HCT116 (cell line): Measurements from ENCODE around the gene LRRC70. TPM values are rescaled to one million over a fixed set of nuclear protein-coding genes. Genes with fewer than 3 reads are reported as not detected.

Experiments
- ATAC-seq: fragments of 200-7000 bp; cut with Tn5 transposase; 2 replicates; pipeline ENCODE4 v1.9.1; 2020; ENCODE audit warnings: mild to moderate bottlenecking, moderate library complexity
- BruUV-seq: library from RNA; stranded (reverse); fragments of 400-500 nt; replicated peaks from 2 replicates; lab custom pipeline; 2021; lab: Mats Ljungman, UMichigan
- CTCF ChIA-PET: fragments of 300-600 bp; sonication (Branson Sonifier 250); formaldehyde crosslinking; loops from one replicate; lab custom pipeline; 2021; ENCODE audit warnings: antibody characterized with exemption; lab: Charles Lee
- POLR2A ChIA-PET: fragments of 300-600, 350-600 bp; sonication (Branson Sonifier 250); formaldehyde crosslinking; loops from one replicate; lab custom pipeline; 2021; ENCODE audit warnings: antibody characterized with exemption; lab: Charles Lee
- RAD21 ChIA-PET, 2 experiments: fragments of 300-600 bp; sonication (Branson Sonifier 250); formaldehyde crosslinking; loops; one replicate each; lab custom pipeline; 2023; ENCODE audit warnings: low total read pairs in 2 of 2; ENCODE audit not compliant: uncharacterized antibody in 2 of 2, unreplicated experiment in 2 of 2, low non-redundant PET in 1 of 2; lab: Charles Lee
- DNase-seq: peaks from one replicate; pipeline ENCODE4 v3.0.0-alpha.2; 2010; ENCODE audit warnings: low read depth, low spot score
- H2AFZ ChIP-seq: fragments of 200-600 bp; shearing (Covaris generic), sonication (generic); 2 replicates; pipeline ENCODE4 v1.6.1; 2017; ENCODE audit warnings: low read depth, mixed run types, mixed read lengths, antibody characterized with exemption, low read length; ENCODE audit not compliant: poor library complexity, severe bottlenecking
- H3K27ac ChIP-seq: 2 replicates; pipeline ENCODE4 v1.5.1; 2012; ENCODE audit warnings: low read depth, low read length
- H3K27me3 ChIP-seq: fragments of 200-600 bp; sonication (generic); 2 replicates; pipeline ENCODE4 v1.6.1; 2016; ENCODE audit warnings: mixed run types, low read length, mixed read lengths; ENCODE audit not compliant: insufficient read depth
- H3K36me3 ChIP-seq, 2 experiments: fragments of 200-500 bp in 1 of 2; fragments of 200-600 bp in 1 of 2; sonication (Bioruptor generic) in 1 of 2; sonication (generic) in 1 of 2; 2 replicates each; pipeline versions ENCODE4 v1.5.1 to v1.6.1; 2014 to 2016; ENCODE audit warnings: low read length in 2 of 2, inconsistent platforms in 1 of 2, mixed read lengths in 1 of 2, mixed run types in 1 of 2; ENCODE audit not compliant: insufficient read depth in 2 of 2, control insufficient read depth in 1 of 2
- H3K4me1 ChIP-seq, 2 experiments: fragments of 200-600 bp in 1 of 2; sonication (generic) in 1 of 2; 2 replicates each; pipeline versions ENCODE4 v1.5.1 to v1.6.1; 2012 to 2017; ENCODE audit warnings: low read length in 2 of 2, inconsistent platforms in 1 of 2, mild to moderate bottlenecking in 1 of 2, mixed read lengths in 1 of 2, mixed run types in 1 of 2, moderate library complexity in 1 of 2; ENCODE audit not compliant: insufficient read depth in 2 of 2, control insufficient read depth in 1 of 2
- H3K4me2 ChIP-seq: fragments of 200-600 bp; sonication (generic); 2 replicates; pipeline ENCODE4 v1.6.1; 2017; ENCODE audit warnings: mixed run types, low read length, mixed read lengths
- H3K4me3 ChIP-seq, 2 experiments: fragments of 200-600 bp in 1 of 2; sonication (generic) in 1 of 2; replicated peaks in 1 of 2; 2 replicates each; pipeline ENCODE4 v1.5.1; 2011 to 2016; ENCODE audit warnings: low read length in 2 of 2, control low read depth in 1 of 2, low read depth in 1 of 2, mild to moderate bottlenecking in 1 of 2, mixed read lengths in 1 of 2, mixed run types in 1 of 2
- H3K79me2 ChIP-seq: fragments of 200-600 bp; sonication (generic); 2 replicates; pipeline ENCODE4 v1.6.1; 2017; ENCODE audit warnings: mild to moderate bottlenecking, mixed run types, low read length, moderate library complexity, mixed read lengths; ENCODE audit not compliant: insufficient read depth
- H3K9ac ChIP-seq: fragments of 200-600 bp; sonication (generic); 2 replicates; pipeline ENCODE4 v1.6.1; 2016; ENCODE audit warnings: low read length, mixed read lengths
- H3K9me2 ChIP-seq: fragments of 200-600 bp; sonication (generic), shearing (Covaris generic); 2 replicates; pipeline ENCODE4 v1.6.1; 2017; ENCODE audit warnings: mixed run types, mild to moderate bottlenecking, moderate library complexity; ENCODE audit not compliant: insufficient read depth
- H3K9me3 ChIP-seq, 2 experiments: fragments of 200-500 bp in 1 of 2; fragments of 200-600 bp in 1 of 2; sonication (Bioruptor generic) in 1 of 2; sonication (generic) in 1 of 2; 2 replicates each; pipeline ENCODE4 v1.6.1; 2014 to 2017; ENCODE audit warnings: low read length in 2 of 2, mixed read lengths in 2 of 2, inconsistent platforms in 1 of 2, low read depth in 1 of 2, mild to moderate bottlenecking in 1 of 2, mixed run types in 1 of 2, moderate library complexity in 1 of 2; ENCODE audit not compliant: control insufficient read depth in 1 of 2, insufficient read depth in 1 of 2
- H4K20me1 ChIP-seq: fragments of 200-600 bp; sonication (generic), shearing (Covaris generic); 2 replicates; pipeline ENCODE4 v1.6.1; 2017; ENCODE audit warnings: mixed run types, mild to moderate bottlenecking, moderate library complexity; ENCODE audit not compliant: insufficient read depth
- CEBPB ChIP-seq: IDR thresholded peaks from 2 replicates; pipeline ENCODE4 v1.6.1; 2012; ENCODE audit warnings: low read depth
- ELF1 ChIP-seq: IDR thresholded peaks from 2 replicates; pipeline ENCODE4 v1.6.1; 2012; ENCODE audit warnings: low read depth, borderline replicate concordance
- SP1 ChIP-seq: IDR thresholded peaks from 2 replicates; pipeline ENCODE4 v1.6.1; 2012; ENCODE audit warnings: low read depth
- TCF7L2 ChIP-seq: IDR thresholded peaks from 2 replicates; pipeline ENCODE4 v1.7.0; 2011; ENCODE audit warnings: borderline replicate concordance, inconsistent platforms; ENCODE audit not compliant: insufficient read depth, insufficient read length; ENCODE audit errors: extremely low read depth
- YY1 ChIP-seq: IDR thresholded peaks from 2 replicates; pipeline ENCODE4 v1.6.1; 2011; ENCODE audit warnings: low read length, low read depth, moderate library complexity, mild to moderate bottlenecking; ENCODE audit not compliant: insufficient replicate concordance; ENCODE audit errors: extremely low read depth
- ZNF274 ChIP-seq: fragments of 200-500 bp; sonication (Bioruptor generic); IDR thresholded peaks from 2 replicates; pipeline ENCODE4 v1.6.1; 2014; ENCODE audit warnings: mild to moderate bottlenecking, low read depth, low read length, inconsistent platforms
- intact Hi-C: fragments of 100-400 bp; cut with micrococcal nuclease; formaldehyde crosslinking; loops from 2 replicates; pipeline ENCODE4 v1.10.0; 2022
- total RNA-seq: library from RNA; stranded (reverse); gene quantifications from one replicate; pipeline ENCODE4 v1.2.1, GENCODE V29; 2021; ENCODE audit not compliant: unreplicated experiment
- TF ChIP-seq, protein P1 (sequence below), 3 experiments: fragments of 200-600 bp in 1 of 3; sonication (generic) in 1 of 3; IDR thresholded peaks in 2 of 3; conservative IDR thresholded peaks in 1 of 3; 2 replicates each; pipeline ENCODE4 v1.5.1; 2012 to 2017; ENCODE audit warnings: low read depth in 2 of 3, low read length in 2 of 3, antibody characterized with exemption in 1 of 3, borderline replicate concordance in 1 of 3, control low read depth in 1 of 3, mild to moderate bottlenecking in 1 of 3, mixed read lengths in 1 of 3, mixed run types in 1 of 3, moderate library complexity in 1 of 3; ENCODE audit not compliant: insufficient read depth in 1 of 3

Gene LRRC70
- total RNA-seq, 1 experiment from 2014 or later = 0.37 TPM

DNA sequence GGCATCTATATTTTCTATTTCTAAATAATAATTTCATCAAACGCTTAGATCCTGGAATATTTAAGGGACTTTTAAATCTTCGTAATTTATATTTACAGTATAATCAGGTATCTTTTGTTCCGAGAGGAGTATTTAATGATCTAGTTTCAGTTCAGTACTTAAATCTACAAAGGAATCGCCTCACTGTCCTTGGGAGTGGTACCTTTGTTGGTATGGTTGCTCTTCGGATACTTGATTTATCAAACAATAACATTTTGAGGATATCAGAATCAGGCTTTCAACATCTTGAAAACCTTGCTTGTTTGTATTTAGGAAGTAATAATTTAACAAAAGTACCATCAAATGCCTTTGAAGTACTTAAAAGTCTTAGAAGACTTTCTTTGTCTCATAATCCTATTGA, 1.1 kb downstream of the LRRC70 start:
- TF ChIP-seq ELF1 (no peak), TCF7L2 (no peak), CEBPB (no peak), ZNF274 (no peak), SP1 (no peak), YY1 (no peak)
- TF ChIP-seq, protein P1, sequence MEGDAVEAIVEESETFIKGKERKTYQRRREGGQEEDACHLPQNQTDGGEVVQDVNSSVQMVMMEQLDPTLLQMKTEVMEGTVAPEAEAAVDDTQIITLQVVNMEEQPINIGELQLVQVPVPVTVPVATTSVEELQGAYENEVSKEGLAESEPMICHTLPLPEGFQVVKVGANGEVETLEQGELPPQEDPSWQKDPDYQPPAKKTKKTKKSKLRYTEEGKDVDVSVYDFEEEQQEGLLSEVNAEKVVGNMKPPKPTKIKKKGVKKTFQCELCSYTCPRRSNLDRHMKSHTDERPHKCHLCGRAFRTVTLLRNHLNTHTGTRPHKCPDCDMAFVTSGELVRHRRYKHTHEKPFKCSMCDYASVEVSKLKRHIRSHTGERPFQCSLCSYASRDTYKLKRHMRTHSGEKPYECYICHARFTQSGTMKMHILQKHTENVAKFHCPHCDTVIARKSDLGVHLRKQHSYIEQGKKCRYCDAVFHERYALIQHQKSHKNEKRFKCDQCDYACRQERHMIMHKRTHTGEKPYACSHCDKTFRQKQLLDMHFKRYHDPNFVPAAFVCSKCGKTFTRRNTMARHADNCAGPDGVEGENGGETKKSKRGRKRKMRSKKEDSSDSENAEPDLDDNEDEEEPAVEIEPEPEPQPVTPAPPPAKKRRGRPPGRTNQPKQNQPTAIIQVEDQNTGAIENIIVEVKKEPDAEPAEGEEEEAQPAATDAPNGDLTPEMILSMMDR (IDR thresholded peaks at IDR 0.05 in 2 of 3, conservative IDR thresholded peaks at IDR 0.05 in 1 of 3; ENCODE audit: borderline replicate concordance in 1 of 3, insufficient read depth in 1 of 3, low read depth in 2 of 3, low read length in 2 of 3) = no peak
- H3K79me2 ChIP-seq = no peaks in the 10 kb centered on the region
- ChIA-PET RAD21 (no interaction called here), CTCF (no interaction called here), POLR2A (no interaction called here)
- no peaks in the 10 kb centered on the region for H3K9me2 ChIP-seq
- BruUV-seq = no TSS peak
- H3K4me1 ChIP-seq = no peaks in the 10 kb centered on the region
- H3K27me3 ChIP-seq = no peaks in the 10 kb centered on the region
- H4K20me1 ChIP-seq = no peaks in the 10 kb centered on the region
- H3K4me2 ChIP-seq = no peak overlapping the region
- DNase-seq = no peak
- no peaks in the 10 kb centered on the region for H3K9me3 ChIP-seq
- no peak overlapping the region for H3K27ac ChIP-seq
- H3K9ac ChIP-seq = no peak overlapping the region
- no peak overlapping the region for H2AFZ ChIP-seq
- no peaks in the 10 kb centered on the region for H3K36me3 ChIP-seq
- intact Hi-C loops = no loop called here
- ATAC-seq = no peak
- no peak overlapping the region for H3K4me3 ChIP-seq
